Mesendoderm (in vitro differentiated cells): Measurements from ENCODE around the gene FBXO33.
A peak's percentile ranks its signal among the peaks of the same experiment; 100 is the strongest.

Experiments
- DNase-seq: peaks from one replicate; pipeline ENCODE4 v3.0.0; 2013
- H2AK5ac ChIP-seq: 2 replicates; pipeline ENCODE4 v1.6.1; 2013; ENCODE audit warnings: low read length, inconsistent platforms
- H2BK120ac ChIP-seq: 2 replicates; pipeline ENCODE4 v1.6.1; 2013; ENCODE audit warnings: low read depth, mild to moderate bottlenecking, low read length, moderate library complexity, mixed read lengths
- H2BK15ac ChIP-seq: replicated peaks from 2 replicates; pipeline ENCODE4 v1.6.1; 2013; ENCODE audit warnings: low read depth, mild to moderate bottlenecking, moderate library complexity
- H2BK5ac ChIP-seq: 2 replicates; pipeline ENCODE4 v1.6.1; 2013; ENCODE audit warnings: low read length, inconsistent platforms
- H3K18ac ChIP-seq: 2 replicates; pipeline ENCODE4 v1.6.1; 2013; ENCODE audit warnings: mild to moderate bottlenecking, low read length, mixed read lengths
- H3K23ac ChIP-seq: one replicate; pipeline ENCODE4 v1.6.1; 2013; ENCODE audit warnings: low read length
- H3K27ac ChIP-seq: 2 replicates; pipeline ENCODE4 v1.5.1; 2013; ENCODE audit warnings: low read depth, mild to moderate bottlenecking, inconsistent platforms, low read length, moderate library complexity
- H3K27me3 ChIP-seq: 2 replicates; pipeline ENCODE4 v1.6.1; 2013; ENCODE audit warnings: low read length, control low read depth, mild to moderate bottlenecking, inconsistent platforms; ENCODE audit not compliant: insufficient read depth, poor library complexity
- H3K36me3 ChIP-seq: 2 replicates; pipeline ENCODE4 v1.6.1; 2013; ENCODE audit warnings: low read length, inconsistent platforms; ENCODE audit not compliant: control insufficient read depth, insufficient read depth
- H3K4ac ChIP-seq: one replicate; pipeline ENCODE4 v1.6.1; 2013; ENCODE audit warnings: low read depth, mild to moderate bottlenecking, low read length, moderate library complexity
- H3K4me1 ChIP-seq: 2 replicates; pipeline ENCODE4 v1.6.1; 2013; ENCODE audit warnings: low read depth, low read length, inconsistent platforms; ENCODE audit not compliant: control insufficient read depth
- H3K4me2 ChIP-seq: 2 replicates; pipeline ENCODE4 v1.6.1; 2013; ENCODE audit warnings: low read length
- H3K4me3 ChIP-seq: 2 replicates; pipeline ENCODE4 v1.5.1; 2013; ENCODE audit warnings: mild to moderate bottlenecking, low read length
- H3K56ac ChIP-seq: one replicate; pipeline ENCODE4 v1.6.1; 2013; ENCODE audit warnings: low read length
- H3K79me1 ChIP-seq: 2 replicates; pipeline ENCODE4 v1.6.1; 2013; ENCODE audit warnings: low read length, inconsistent platforms
- H3K79me2 ChIP-seq: 2 replicates; pipeline ENCODE4 v1.6.1; 2013; ENCODE audit warnings: mild to moderate bottlenecking, low read length; ENCODE audit not compliant: control insufficient read depth, insufficient read depth
- H3K9ac ChIP-seq: 2 replicates; pipeline ENCODE4 v1.6.1; 2013; ENCODE audit warnings: low read length, inconsistent platforms
- H4K5ac ChIP-seq: one replicate; pipeline ENCODE4 v1.6.1; 2013; ENCODE audit warnings: low read length
- H4K8ac ChIP-seq: one replicate; pipeline ENCODE4 v1.6.1; 2013; ENCODE audit warnings: low read depth, mild to moderate bottlenecking, control low read depth, low read length, moderate library complexity
- WGBS: extraction: QIAGEN DNeasy Blood & Tissue Kit; methylation state at CpG from one replicate; pipeline ENCODE4 v1.1.7; 2013; ENCODE audit warnings: low lambda C conversion rate, missing lambda C conversion rate; ENCODE audit not compliant: insufficient coverage; ENCODE audit errors: extremely low coverage; 5-methylcytosine and 5-hydroxymethylcytosine counted together

FBXO33 gene

DNA sequence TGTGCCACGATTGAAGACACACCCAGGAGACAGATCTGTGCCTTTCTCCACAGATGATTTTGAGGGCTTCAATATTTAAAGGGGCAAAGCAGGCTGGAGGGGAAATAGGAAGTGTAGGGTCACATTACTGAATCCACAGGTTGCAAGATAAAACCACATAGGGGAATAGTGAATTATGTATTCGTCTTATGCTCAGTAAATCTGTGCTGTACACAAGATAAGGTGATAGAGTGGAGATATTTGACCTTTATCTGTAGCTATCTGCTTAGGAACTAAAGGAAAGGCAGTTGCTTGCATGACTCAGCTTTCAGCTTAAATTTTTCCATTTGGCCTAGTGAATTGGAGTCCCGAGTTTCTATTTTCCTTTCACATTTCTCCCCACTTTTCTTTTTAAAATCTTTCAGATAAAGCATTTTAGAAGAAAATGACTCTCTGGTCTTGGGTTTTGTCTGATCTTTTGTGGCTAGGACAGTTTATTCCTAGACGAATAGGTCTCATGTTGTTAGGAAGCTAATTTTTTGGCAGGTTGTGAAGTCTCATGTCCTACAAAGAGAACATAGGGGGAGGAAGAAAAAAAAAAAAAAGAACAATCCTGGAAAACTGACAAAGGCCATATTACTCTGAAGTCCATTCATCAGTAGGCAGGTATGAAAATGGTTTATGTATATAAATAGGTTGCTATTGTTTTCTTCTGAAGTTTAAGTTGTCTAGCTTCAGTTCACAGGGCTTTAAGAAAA lies 55.4 kb downstream of the FBXO33 start:
- no peak overlapping the region for H3K4me3 ChIP-seq
- peak; percentile 62 for DNase-seq

DNA sequence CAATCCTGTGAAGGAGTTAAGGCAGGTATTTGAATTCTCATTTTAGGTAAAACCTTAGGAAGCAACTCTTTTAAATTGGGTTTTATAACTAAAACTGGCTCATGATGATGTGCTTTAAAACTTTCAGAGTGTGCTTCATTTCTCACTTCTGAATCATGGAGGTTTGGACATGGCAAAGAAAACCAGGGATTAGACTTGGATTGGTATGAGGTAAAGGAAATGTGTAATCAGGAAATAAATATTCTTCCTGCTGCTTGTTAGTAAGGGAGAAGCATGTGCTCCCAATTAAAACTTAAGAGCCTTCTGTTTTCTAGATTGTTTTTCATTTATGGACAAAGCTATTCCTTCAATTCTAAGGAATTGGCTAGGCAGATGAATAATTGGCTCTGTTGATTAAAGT lies 57.4 kb downstream of the FBXO33 start:
- Histone ChIP-seq H3K23ac (no peak overlapping the region), H2BK15ac (no peak overlapping the region), H3K4me3 (no peak overlapping the region), H3K79me2 (no peaks in the 10 kb centered on the region), H3K27ac (no peak overlapping the region), H4K5ac (no peak overlapping the region), H3K27me3 (no peaks in the 10 kb centered on the region), H3K4me2 (no peak overlapping the region), H2BK120ac (no peak overlapping the region), H3K4me1 (no peaks in the 10 kb centered on the region), H3K9ac (no peak overlapping the region), H3K4ac (no peak overlapping the region), H3K18ac (no peak overlapping the region), H4K8ac (no peak overlapping the region), H3K56ac (no peak overlapping the region), H2AK5ac (no peak overlapping the region), H3K79me1 (no peaks in the 10 kb centered on the region), H3K36me3 (no peaks in the 10 kb centered on the region), H2BK5ac (no peak overlapping the region)
- DNase-seq = no peak

More for the DNA sequence above, 55.4 kb downstream of the FBXO33 start:
- Histone ChIP-seq H3K9ac (no peak overlapping the region), H3K79me1 (no peaks in the 10 kb centered on the region), H2AK5ac (no peak overlapping the region), H3K4ac (no peak overlapping the region), H3K27ac (no peak overlapping the region), H3K36me3 (no peaks in the 10 kb centered on the region), H4K8ac (no peak overlapping the region), H3K79me2 (no peaks in the 10 kb centered on the region), H2BK15ac (no peak overlapping the region), H3K56ac (no peak overlapping the region), H4K5ac (no peak overlapping the region), H3K27me3 (no peaks in the 10 kb centered on the region), H2BK120ac (no peak overlapping the region), H3K23ac (no peak overlapping the region), H3K4me1 (no peaks in the 10 kb centered on the region), H3K18ac (no peak overlapping the region), H3K4me2 (no peak overlapping the region), H2BK5ac (no peak overlapping the region)
- no CpG with 5 or more reads among the region's 4 CpGs for WGBS

GRCh38 chr14:39372656-39373055 lies 59.6 kb downstream of the FBXO33 start:
- no peak for DNase-seq
- no CpG with 5 or more reads among the region's 1 CpG for WGBS
- Histone ChIP-seq H3K4ac (no peak overlapping the region), H2BK15ac (no peak overlapping the region), H3K79me2 (no peaks in the 10 kb centered on the region), H3K27ac (no peak overlapping the region), H2AK5ac (no peak overlapping the region), H3K4me3 (no peak overlapping the region), H4K8ac (no peak overlapping the region), H2BK5ac (no peak overlapping the region), H3K4me2 (no peak overlapping the region), H3K27me3 (no peaks in the 10 kb centered on the region), H3K9ac (no peak overlapping the region), H3K36me3 (no peaks in the 10 kb centered on the region), H4K5ac (no peak overlapping the region), H3K18ac (no peak overlapping the region), H3K4me1 (peaks cover 6% of the 10 kb centered on the region), H3K23ac (no peak overlapping the region), H2BK120ac (no peak overlapping the region), H3K79me1 (no peaks in the 10 kb centered on the region), H3K56ac (no peak overlapping the region)

- no peaks in the 10 kb centered on the region for H3K27me3 ChIP-seq
- peak overlapping the region; percentile 46 for H3K56ac ChIP-seq
- no peak overlapping the region for H3K4ac ChIP-seq
- H3K4me1 ChIP-seq = peaks cover 15% of the 10 kb centered on the region
- no peak overlapping the region for H3K23ac ChIP-seq
- H3K18ac ChIP-seq = no peak overlapping the region
- no CpG with 5 or more reads among the region's 12 CpGs for WGBS
- H2BK5ac ChIP-seq = no peak overlapping the region
- H3K27ac ChIP-seq = no peak overlapping the region
- no peak overlapping the region for H2BK120ac ChIP-seq
- no peak overlapping the region for H3K4me3 ChIP-seq
- H3K4me2 ChIP-seq = no peak overlapping the region
- H3K9ac ChIP-seq = no peak overlapping the region
- H2BK15ac ChIP-seq = no peak overlapping the region
- H3K36me3 ChIP-seq = no peaks in the 10 kb centered on the region
- no peaks in the 10 kb centered on the region for H3K79me2 ChIP-seq
- no peak overlapping the region for H4K8ac ChIP-seq
- H4K5ac ChIP-seq = no peak overlapping the region
- no peak for DNase-seq
- no peak overlapping the region for H2AK5ac ChIP-seq
- peaks cover 4% of the 10 kb centered on the region for H3K79me1 ChIP-seq
Measured at GRCh38 chr14:39370415-39370814, 61.8 kb downstream of the FBXO33 start.

- no peak overlapping the region for H4K5ac ChIP-seq
- peak overlapping the region; percentile 22 for H3K9ac ChIP-seq
- no peak overlapping the region for H3K4me3 ChIP-seq
- peak overlapping the region; percentile 22 for H3K27ac ChIP-seq
- no peaks in the 10 kb centered on the region for H3K79me2 ChIP-seq
- H3K27me3 ChIP-seq = no peaks in the 10 kb centered on the region
- no peak overlapping the region for H2BK5ac ChIP-seq
- peak overlapping the region; percentile 63 for H3K56ac ChIP-seq
- peaks cover 4% of the 10 kb centered on the region for H3K79me1 ChIP-seq
- no peak overlapping the region for H4K8ac ChIP-seq
- no peak overlapping the region for H3K18ac ChIP-seq
- H3K36me3 ChIP-seq = no peaks in the 10 kb centered on the region
- peaks cover 15% of the 10 kb centered on the region for H3K4me1 ChIP-seq
- no peak overlapping the region for H2BK120ac ChIP-seq
- no CpG with 5 or more reads among the region's 2 CpGs for WGBS
- no peak overlapping the region for H3K4me2 ChIP-seq
- no peak overlapping the region for H2AK5ac ChIP-seq
- no peak overlapping the region for H2BK15ac ChIP-seq
- H3K23ac ChIP-seq = no peak overlapping the region
- no peak overlapping the region for H3K4ac ChIP-seq
- peak; percentile 79 for DNase-seq
Measured at GRCh38 chr14:39369029-39369428, 63.2 kb downstream of the FBXO33 start.
